HG02884 (cell line): ENCODE data around the gene PEX7.
"Not testable (repeated sequence)": the region's sequence is repeated elsewhere in the genome, so short reads cannot be mapped to it uniquely, and the experiment has no call there.

Source experiments
- ATAC-seq: cut with Tn5 transposase; IDR thresholded peaks from one replicate; pipeline ENCODE4 v1.9.1; 2021; ENCODE audit warnings: mild to moderate bottlenecking, moderate library complexity; ENCODE audit not compliant: unreplicated experiment

PEX7 gene

DNA sequence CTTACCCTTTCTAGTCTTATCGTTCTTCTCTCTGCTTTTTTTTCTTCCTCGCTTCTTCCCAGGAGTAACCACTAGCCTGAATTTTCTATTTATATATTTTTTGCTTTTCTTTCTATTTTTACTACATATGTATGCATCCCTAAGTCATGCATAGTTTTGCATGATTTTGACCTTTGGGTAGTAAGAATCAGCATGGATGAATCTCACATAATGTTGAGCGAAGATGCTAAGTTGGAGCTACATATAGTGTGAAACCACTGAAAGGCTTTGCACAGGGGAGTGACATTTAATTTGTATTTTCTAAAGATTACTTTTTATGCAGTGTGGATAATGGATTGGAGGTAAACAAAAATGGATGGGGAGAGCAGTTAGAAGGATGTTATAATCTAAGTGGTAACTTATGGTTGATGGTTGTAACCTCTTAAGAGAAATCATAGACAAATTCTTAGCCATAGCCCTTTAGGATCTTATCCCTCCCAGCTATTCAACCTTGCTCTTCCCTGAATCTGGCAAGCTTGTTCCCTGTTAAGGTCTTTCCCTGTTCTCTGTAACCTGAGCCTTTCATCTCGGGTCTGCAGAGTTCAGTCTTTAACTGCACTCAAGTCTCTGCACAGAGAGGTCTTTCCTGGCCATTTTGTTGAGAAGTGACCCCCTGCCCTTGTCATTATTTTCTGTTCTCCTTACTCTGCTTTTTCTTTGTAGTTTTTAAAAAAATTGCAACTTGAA lies 18.0 kb downstream of the PEX7 start:
- ATAC-seq = no peak

DNA sequence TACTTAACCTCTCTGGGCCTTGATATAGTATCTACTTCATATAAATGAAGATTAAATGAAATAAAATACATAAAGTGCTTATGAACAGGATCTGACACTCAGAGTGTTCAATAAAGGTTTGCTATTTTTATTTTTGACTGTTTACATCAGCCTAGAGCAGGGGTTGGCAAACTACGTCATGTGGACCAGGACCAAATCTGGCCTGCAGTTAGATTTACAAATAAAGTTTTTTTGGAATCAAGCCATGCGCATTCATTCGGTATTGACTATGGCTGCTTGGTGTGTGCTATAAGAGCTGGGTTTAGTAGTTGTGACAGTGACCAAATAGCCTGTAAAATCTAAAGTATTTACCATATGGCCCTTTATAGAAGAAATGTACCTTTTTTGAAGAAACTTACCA lies 20.8 kb downstream of the PEX7 start:
- ATAC-seq = no peak

DNA sequence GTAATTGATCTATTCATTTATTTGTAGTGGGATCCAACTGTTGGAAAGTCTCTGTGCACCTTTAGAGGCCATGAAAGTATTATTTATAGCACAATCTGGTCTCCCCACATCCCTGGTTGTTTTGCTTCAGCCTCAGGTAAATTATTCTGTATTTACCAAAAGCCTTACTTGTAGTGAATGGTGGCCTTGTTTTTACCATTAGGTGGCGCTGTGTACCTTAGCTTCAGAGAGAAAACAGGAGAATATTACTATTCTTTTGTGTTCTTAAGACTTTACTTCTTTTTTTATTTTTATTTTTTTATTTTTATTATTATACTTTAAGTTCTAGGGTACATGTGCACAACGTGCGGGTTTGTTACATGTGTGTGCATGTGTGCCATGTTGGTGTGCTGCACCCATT lies 23.7 kb downstream of the PEX7 start:
- no peak for ATAC-seq

DNA sequence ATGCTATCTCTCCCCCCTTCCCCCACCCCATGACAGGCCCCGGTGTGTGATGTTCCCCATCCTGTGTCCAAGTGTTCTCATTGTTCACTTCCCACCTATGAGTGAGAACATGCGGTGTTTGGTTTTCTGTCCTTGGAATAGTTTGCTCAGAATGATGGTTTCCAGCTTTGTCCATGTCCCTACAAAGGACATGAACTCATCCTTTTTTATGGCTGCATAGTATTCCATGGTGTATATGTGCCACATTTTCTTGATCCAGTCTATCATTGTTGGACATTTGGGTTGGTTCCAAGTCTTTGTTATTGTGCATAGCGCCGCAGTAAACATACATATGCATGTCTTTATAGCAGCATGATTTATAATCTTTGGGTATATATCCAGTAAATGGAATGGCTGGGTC lies 24.1 kb downstream of the PEX7 start:
- not testable (repeated sequence) for ATAC-seq

DNA sequence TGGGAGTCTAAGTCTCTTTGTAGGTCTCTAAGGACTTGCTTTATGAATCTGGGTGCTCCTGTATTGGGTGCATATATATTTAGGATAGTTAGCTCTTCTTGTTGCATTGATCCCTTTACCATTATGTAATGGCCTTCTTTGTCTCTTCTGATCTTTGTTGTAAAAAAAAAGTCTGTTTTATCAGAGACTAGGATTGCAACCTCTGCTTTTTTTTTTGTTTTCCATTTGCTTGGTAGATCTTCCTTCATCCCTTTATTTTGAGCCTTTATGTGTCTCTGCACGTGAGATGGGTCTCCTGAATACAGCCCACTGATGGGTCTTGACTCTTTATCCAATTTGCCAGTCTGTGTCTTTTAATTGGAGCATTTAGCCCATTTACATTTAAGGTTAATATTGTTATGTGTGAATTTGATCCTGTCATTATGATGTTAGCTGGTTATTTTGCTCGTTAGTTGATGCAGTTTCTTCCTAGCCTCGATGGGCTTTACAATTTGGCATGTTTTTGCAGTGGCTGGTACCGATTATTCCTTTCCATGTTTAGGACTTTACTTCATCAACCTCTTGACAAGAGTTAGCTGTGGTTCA lies 27.7 kb downstream of the PEX7 start:
- ATAC-seq = not testable (repeated sequence)

DNA sequence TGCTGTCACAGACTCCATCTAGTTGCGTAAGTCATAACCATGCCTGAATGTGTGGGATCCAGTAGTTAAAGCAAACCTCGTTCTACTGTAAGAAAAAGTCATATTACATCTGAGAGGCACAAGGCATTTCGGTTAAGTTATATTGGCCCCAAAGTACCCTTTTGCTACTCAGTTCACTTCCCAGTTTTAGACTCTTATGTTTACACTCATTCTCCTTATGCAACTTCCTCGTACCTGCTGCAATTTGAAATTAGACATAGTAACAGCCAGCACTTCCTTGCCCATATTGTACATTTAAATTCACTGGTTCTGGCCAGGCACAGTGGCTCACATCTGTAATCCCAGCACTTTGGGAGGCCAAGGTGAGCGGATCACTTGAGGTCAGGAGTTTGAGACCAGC lies 37.0 kb downstream of the PEX7 start:
- ATAC-seq = no peak

DNA sequence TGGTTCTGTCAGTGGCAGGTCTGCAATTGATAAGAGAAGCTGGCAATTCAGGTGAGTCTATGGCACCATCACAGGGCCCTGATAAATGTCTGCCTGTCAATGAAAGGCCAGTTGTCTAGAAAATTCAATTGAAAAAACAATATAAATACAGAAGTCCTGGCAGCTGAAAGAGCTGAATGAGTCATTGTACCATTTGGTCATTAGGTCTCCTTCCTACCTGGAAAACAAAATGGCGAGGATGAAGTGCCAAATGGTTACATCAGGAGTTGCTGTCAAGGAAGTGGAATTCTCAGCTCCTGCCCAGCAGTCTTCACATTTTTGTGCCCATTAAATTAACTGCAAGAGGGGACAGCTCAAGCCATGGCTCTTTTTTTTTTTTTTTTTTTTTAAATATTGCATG lies 37.7 kb downstream of the PEX7 start:
- no peak for ATAC-seq

DNA sequence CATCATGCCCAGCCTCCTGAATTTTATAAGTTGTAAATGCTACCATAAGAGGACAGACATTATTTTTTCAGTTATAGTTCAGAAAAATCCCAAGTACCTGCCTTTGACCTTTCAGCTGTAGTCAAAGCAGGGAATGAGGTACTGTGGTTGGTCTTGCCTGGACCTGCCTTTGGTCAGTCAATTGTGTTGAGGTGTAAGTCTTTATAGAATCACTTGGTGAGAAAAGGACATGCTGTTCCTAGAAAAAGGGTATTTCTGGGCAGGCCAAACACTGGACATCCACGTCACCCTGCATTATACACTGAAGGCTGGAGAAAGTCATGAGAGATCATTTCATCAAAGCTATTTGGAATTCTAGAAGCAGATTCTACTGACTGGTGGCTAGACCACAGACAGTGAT lies 40.3 kb downstream of the PEX7 start:
- ATAC-seq = no peak

DNA sequence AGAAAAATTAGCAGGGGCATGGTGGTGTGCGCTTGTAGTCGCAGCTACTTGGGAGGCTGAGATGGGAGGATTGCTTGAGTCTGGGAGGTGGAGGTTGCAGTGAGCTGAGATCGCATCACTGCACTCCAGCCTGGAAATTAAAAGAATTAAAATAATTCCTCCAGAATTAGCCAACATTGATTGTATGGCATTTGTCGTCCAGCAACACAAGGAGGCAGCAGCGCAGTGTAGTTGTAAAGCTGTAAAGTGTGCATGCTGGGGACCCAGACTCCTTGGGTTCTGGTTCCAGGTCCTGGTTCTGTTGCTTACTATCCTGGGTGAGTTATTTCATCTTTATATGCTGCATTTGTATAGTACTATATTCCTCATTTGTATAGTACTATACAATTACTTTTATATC lies 41.4 kb downstream of the PEX7 start:
- no peak for ATAC-seq

DNA sequence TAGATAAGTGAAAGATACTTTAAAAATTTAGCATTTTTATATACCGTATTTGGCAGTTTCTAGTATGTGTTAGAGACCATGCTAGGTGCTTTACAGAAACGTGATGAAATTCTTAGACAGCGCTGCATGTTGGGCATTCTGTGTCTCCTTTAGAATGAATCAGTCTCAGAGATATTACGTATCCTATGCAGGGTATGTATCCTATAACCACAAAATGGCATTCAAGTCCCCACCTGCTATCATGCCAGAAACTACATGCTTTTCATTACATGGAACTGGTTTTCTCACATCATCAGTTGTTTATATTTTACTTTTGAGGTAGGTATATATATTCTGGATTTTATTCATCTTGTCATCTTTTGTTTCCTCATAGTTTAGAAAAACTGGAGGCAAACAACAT lies 42.3 kb downstream of the PEX7 start:
- ATAC-seq = no peak

DNA sequence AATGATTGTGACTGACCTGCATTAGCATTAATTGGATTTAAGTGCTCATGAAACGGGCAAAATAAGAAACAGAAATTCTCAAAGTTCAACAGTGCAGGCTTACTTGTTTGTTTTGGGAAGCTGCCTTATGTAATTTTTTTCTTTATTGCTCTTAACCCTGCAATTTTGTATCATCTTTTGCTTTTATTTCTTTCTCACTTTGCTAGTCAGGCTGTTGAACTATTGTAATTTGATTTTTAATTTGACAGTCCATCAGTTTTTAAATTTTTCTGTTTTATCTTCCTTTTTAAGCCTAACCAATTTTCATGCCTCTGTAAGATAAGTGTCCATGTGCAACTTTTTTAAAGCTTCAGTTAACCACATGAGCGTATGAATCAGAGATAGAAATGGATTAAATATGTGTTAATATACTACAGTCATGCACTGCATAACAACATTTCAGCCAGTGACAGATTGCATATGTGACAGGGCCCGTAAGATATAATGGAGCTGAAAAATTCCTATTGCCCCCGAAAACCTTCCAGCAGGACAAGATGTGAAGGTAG lies 44.6 kb downstream of the PEX7 start:
- ATAC-seq = no peak

DNA sequence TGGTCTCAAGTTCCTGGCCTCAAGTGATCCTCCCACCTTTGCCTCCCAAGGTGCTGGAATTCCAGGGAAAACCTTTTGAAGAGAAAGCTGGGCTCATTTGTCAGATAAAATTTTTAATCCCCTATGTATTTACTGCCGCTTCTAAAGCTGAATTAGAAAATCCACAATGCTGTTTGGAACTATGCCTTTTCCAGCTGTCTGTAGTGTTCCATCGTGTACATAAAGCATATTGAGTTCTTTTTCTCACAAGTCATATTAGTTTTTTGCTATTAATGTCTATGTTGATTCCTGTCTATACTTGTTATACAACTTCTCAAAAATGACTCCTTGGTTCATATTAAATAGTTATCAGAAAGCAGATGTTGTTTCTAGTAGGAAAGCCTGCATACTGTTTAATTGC lies 47.1 kb downstream of the PEX7 start:
- no peak for ATAC-seq

DNA sequence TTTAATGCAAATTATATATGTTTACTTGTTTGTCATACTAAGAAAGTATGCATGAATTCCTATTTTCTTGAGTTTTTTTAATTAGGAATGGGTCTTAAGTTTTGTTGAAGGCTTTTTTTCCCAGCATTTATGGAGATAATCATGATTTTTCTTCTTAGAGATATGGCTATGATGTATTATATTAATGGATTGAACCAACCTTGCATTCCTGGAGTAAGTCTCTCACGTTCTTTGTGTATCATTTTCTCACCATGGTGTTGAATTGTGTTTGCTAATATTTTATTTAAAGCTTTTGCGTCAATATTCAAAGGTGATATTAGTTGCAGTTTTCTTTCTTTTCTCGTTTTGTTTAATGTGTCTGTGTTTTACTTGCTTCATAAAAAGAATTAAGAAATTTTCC lies 51.4 kb downstream of the PEX7 start:
- ATAC-seq = no peak

DNA sequence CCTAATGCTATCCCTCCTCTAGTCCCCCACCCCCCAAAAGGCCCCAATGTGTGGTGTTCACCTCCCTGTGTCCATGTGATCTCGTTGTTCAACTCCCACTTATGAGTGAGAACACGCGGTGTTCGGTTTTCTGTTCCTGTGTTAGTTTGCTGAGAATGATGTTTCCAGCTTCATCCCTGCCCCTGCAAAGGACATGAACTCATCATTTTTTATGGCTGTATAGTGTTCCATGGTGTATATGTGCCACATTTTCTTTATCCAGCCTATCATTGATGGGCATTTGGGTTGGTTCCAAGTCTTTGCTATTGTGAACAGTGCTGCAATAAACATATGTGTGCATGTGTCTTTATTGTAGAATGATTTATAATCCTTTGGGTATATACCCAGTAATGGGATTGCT lies 54.1 kb downstream of the PEX7 start:
- ATAC-seq = not testable (repeated sequence)

DNA sequence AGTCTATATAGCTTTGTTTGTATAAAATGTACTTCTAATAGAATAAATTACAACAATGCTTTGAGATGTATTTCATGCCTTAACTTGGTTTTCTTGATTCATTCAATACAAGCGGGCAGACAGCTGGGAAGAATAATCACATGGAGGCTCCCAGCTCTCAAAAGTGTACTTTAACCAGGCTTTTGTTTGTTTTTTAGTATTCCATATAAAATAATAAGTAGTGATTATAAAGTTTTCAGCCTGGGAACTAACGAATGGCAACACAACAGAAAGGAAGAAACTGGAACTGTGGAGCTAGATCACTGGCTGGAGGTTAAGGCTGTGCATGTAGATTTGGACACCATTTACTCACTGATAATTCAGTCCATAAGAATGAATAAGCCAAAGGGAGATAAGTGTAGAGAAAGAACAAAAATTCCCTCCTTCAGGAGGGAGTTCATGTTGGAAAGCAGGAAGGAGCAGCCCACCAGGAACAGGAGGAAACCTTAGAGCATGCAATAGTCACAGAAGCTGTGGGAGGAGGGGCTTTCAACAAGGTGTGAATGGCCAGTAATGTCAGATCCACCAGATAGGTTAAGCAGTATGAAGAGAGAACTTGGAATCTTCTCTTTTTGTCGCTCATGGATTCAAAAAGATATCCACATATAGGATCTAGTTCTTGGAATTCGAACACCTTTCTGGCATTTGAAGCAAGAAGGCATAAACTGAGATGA lies 58.5 kb downstream of the PEX7 start:
- ATAC-seq = no peak

DNA sequence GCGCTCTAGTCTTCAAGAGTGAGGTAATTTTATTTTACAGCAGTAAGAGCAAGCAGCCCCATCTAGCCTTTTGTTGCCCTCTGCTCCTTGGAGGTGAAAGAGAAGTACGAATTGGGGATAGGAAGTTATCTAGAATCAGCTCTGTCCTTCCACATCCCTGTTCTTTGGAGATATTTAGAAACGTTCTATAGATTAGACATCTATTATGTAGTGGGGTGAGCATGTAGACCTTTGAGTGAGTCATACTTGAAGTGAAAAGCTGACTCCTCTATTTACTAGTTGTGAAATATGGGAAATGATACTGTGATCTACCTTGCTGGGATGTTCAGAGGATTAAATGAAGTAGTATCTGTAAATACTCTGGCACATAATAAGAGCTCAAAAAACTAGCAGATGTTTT lies 63.7 kb downstream of the PEX7 start:
- ATAC-seq = no peak

DNA sequence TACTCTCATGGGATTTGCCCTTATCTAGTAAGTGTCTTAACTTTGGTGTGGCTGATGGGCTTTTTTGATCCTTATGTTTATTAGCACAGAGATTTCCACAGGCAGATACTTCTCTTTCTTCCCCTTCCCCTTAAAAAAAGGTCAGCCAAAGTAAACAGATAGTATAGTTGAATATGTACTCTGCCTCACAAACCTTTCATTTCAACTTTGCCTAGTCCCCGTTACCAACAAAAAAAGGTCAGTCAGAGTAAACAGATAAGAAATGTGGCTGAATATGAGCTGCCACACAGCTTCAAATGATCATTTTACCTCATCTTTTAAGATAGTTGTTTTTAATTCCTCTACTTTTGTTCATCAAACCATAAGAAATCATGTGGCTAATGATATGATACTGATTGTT lies 65.6 kb downstream of the PEX7 start:
- ATAC-seq = no peak

DNA sequence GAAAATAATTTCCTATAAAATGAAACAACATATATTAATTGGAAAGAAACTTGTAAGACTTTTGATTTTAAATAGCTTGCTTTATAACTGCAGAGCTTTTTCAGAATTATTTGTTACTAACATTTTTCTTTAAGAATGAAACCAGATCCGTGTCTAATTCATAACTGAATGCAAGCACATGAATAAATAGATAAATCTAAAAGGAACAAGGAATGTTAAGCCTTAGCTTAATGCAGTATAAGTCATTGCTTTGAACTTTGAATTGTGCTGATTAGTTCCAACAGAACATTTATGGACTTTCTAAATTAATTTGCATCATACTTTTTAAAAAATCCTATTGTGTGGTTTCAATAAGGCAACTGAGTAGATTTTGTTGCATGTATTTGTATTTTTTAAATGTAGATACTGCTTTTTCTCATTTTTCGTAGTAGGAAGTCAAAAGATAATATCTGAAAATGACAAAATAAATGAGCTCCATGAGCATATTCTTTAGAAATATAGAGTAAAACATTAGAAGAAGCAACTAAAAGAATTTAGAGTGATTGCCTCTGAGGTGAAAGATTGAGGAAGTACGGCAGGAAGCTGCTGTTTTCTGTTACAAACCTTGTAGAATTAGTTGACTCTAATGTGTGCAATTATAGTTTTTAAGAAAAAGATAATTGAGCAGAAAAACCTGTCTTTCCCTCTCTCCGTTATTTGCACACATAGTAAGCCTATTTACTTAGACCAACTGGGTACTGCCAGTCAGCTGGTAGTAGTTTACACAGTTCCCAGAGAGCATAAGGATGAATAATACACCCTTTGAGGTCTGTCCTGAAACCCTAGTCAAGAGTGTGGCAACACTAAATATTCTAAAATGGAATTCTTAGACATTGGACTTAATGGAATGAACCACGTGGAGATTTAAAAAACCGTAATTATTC lies 67.1 kb downstream of the PEX7 start:
- no peak for ATAC-seq

DNA sequence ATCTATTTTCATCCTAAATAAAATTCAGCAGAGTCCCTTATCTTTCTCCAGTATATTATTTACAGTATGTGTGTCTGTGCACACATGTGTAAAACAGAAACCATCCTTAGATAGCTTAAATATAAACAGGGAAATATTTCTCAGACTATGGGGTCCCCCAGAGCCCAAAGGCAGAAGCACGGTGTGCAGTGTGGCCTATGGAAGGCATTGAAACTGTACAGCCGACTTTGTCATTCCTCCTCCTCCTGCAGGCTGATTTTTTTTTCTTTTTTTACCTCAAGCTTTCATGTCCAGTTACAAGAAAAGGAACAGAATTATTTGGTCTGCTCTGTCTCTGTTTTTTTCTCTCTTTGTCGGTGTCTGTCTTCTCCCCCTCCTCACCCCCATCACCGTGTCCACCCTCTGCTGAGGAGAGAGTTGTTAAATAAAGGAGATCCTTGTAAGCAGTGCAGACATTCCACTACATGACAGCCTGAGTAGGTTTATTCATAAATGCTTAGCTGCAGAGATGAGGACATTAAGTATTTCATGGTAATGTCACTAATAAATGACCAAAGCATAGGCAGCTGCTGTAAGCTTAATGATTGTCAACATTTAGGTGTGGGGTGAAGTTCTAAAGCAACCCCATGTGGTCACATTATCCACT lies 67.9 kb downstream of the PEX7 start:
- no peak for ATAC-seq

DNA sequence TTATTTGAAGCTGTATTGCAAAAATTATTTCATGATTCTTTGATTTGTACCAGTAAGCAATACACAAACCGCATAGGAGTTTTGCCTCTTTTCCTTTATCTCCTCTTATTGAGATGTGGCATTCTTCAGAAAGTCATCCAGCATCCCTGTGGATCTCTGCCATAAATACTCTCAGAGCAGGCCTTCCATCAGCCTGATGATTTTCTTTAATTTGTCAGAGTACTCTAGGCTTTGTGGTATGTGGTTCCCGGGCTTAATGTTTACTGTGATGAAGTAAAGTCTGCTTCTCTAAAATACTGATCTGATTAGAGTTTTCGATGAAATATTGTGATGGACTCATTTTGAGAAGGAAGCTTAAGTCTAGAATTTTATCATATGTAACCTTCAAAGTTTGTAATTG lies 68.6 kb downstream of the PEX7 start:
- ATAC-seq = no peak

DNA sequence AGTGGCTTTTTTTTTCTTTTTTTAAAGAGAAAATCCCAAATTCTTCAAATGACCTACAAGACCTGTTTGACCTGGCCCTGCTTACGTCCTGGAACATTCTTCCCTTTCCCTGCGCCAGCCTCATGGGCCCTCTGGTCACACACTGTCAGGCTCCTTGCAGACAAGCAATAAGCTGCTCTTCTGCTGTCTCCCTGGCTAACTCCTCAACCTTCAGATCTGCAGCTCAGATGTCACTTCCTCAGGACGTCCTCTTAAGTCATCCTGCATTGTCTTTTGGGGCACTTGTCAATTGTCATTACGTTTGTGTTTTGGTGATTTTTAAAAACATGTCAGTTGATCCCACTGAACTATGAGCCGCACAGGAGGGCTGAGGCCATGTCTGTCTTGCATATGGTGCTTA lies 70.8 kb downstream of the PEX7 start:
- ATAC-seq = no peak
